Muscle layer of colon (tissue), 2 donors: ENCODE measurements around the gene LCNL1.
"Not testable (repeated sequence)": the region's sequence is repeated elsewhere in the genome, so short reads cannot be mapped to it uniquely, and the experiment has no call there.

ENCODE experiments used
- H3K27ac ChIP-seq: one replicate; pipeline ENCODE4 v1.7.0; 2013; ENCODE audit warnings: low read depth, mild to moderate bottlenecking, low read length, moderate library complexity
- H3K27me3 ChIP-seq, 2 donors: one replicate each; pipeline ENCODE4 v1.7.0; 2013; ENCODE audit warnings: low read length in 2 of 2, mild to moderate bottlenecking in 2 of 2; ENCODE audit not compliant: insufficient read depth in 2 of 2, control insufficient read depth in 1 of 2
- H3K36me3 ChIP-seq: one replicate; pipeline ENCODE4 v1.7.0; 2013; ENCODE audit warnings: mild to moderate bottlenecking, low read length; ENCODE audit not compliant: insufficient read depth
- H3K4me1 ChIP-seq: one replicate; pipeline ENCODE4 v1.7.0; 2013; ENCODE audit warnings: mild to moderate bottlenecking, low read length; ENCODE audit not compliant: insufficient read depth
- H3K4me3 ChIP-seq, 2 donors: one replicate each; pipeline ENCODE4 v1.7.0; 2013; ENCODE audit warnings: low read length in 2 of 2, low read depth in 1 of 2, mild to moderate bottlenecking in 1 of 2, moderate library complexity in 1 of 2
- H3K9ac ChIP-seq: one replicate; pipeline ENCODE4 v1.7.0; 2013; ENCODE audit warnings: low read length
- H3K9me3 ChIP-seq: one replicate; pipeline ENCODE4 v1.7.0; 2013; ENCODE audit warnings: mild to moderate bottlenecking, low read length
- donor health status: abdominal sarcoma.
- donor health status: Adenocarcinoma of cecum.

The LCNL1 gene

GRCh38 chr9:137002646-137003041 is 19.9 kb downstream of the LCNL1 start:
- H3K4me1 ChIP-seq: no peaks in the 10 kb centered on the region
- H3K27ac ChIP-seq: no peak overlapping the region
- H3K9ac ChIP-seq: no peak overlapping the region
- no peak overlapping the region for H3K4me3 ChIP-seq
- H3K9me3 ChIP-seq: no peaks in the 10 kb centered on the region
- no peaks in the 10 kb centered on the region for H3K36me3 ChIP-seq
- no peaks in the 10 kb centered on the region for H3K27me3 ChIP-seq

- H3K27ac ChIP-seq: not testable (repeated sequence)
Observed at GRCh38 chr9:137004285-137004684, 21.5 kb downstream of the LCNL1 start.

GRCh38 chr9:137006116-137007003 is 23.6 kb downstream of the LCNL1 start:
- Histone ChIP-seq H3K4me3 (no peak overlapping the region), H3K27ac (no peak overlapping the region), H3K9ac (no peak overlapping the region), H3K9me3 (no peaks in the 10 kb centered on the region), H3K4me1 (no peaks in the 10 kb centered on the region), H3K27me3 (no peaks in the 10 kb centered on the region), H3K36me3 (peaks cover 3% of the 10 kb centered on the region)

More at GRCh38 chr9:137004285-137004684, 21.5 kb downstream of the LCNL1 start:
- not testable (repeated sequence) for H3K4me3 ChIP-seq, H3K9me3 ChIP-seq, H3K9ac ChIP-seq, H3K27me3 ChIP-seq, H3K4me1 ChIP-seq, H3K36me3 ChIP-seq

- Histone ChIP-seq H3K27me3 (no peaks in the 10 kb centered on the region), H3K36me3 (peaks cover 9% of the 10 kb centered on the region), H3K4me1 (no peaks in the 10 kb centered on the region), H3K9me3 (no peaks in the 10 kb centered on the region), H3K9ac (no peak overlapping the region), H3K27ac (no peak overlapping the region), H3K4me3 (no peak overlapping the region)
Observed at GRCh38 chr9:137007108-137007815, 24.5 kb downstream of the LCNL1 start.

GRCh38 chr9:137007816-137008270 is 25.1 kb downstream of the LCNL1 start:
- H3K4me3 ChIP-seq: no peak overlapping the region
- H3K9ac ChIP-seq: no peak overlapping the region
- H3K27me3 ChIP-seq: no peaks in the 10 kb centered on the region
- H3K27ac ChIP-seq: no peak overlapping the region
- peaks cover 9% of the 10 kb centered on the region for H3K36me3 ChIP-seq
- no peaks in the 10 kb centered on the region for H3K4me1 ChIP-seq
- H3K9me3 ChIP-seq: no peaks in the 10 kb centered on the region

- Histone ChIP-seq H3K4me1 (no peaks in the 10 kb centered on the region), H3K9me3 (no peaks in the 10 kb centered on the region), H3K4me3 (no peak overlapping the region), H3K9ac (no peak overlapping the region), H3K27me3 (no peaks in the 10 kb centered on the region), H3K36me3 (peaks cover 9% of the 10 kb centered on the region), H3K27ac (no peak overlapping the region)
Observed at GRCh38 chr9:137008312-137008711, 25.5 kb downstream of the LCNL1 start.

- Histone ChIP-seq H3K9ac (no peak overlapping the region), H3K9me3 (no peaks in the 10 kb centered on the region), H3K4me3 (no peak overlapping the region), H3K4me1 (no peaks in the 10 kb centered on the region), H3K27ac (no peak overlapping the region), H3K36me3 (peaks cover 9% of the 10 kb centered on the region), H3K27me3 (no peaks in the 10 kb centered on the region)
Observed at GRCh38 chr9:137009217-137009616, 26.4 kb downstream of the LCNL1 start.

- no peaks in the 10 kb centered on the region for H3K27me3 ChIP-seq
- no peak overlapping the region for H3K9ac ChIP-seq
- no peaks in the 10 kb centered on the region for H3K4me1 ChIP-seq
- no peaks in the 10 kb centered on the region for H3K9me3 ChIP-seq
- peaks cover 9% of the 10 kb centered on the region for H3K36me3 ChIP-seq
- no peak overlapping the region for H3K4me3 ChIP-seq
- H3K27ac ChIP-seq: no peak overlapping the region
Observed at GRCh38 chr9:137009938-137010732, 27.3 kb downstream of the LCNL1 start.

GRCh38 chr9:137011156-137011555 is 28.4 kb downstream of the LCNL1 start:
- no peaks in the 10 kb centered on the region for H3K4me1 ChIP-seq
- H3K36me3 ChIP-seq: peaks cover 9% of the 10 kb centered on the region
- H3K27me3 ChIP-seq: no peaks in the 10 kb centered on the region

GRCh38 chr9:137011907-137012675 is 29.3 kb downstream of the LCNL1 start:
- peaks cover 9% of the 10 kb centered on the region for H3K36me3 ChIP-seq
- no peaks in the 10 kb centered on the region for H3K4me1 ChIP-seq
- H3K9ac ChIP-seq: no peak overlapping the region
- no peaks in the 10 kb centered on the region for H3K27me3 ChIP-seq
- no peaks in the 10 kb centered on the region for H3K9me3 ChIP-seq
- H3K27ac ChIP-seq: no peak overlapping the region
- H3K4me3 ChIP-seq: no peak overlapping the region

More at GRCh38 chr9:137011156-137011555, 28.4 kb downstream of the LCNL1 start:
- no peak overlapping the region for H3K27ac ChIP-seq
- no peak overlapping the region for H3K4me3 ChIP-seq
- H3K9me3 ChIP-seq: no peaks in the 10 kb centered on the region
- H3K9ac ChIP-seq: no peak overlapping the region
